ENCODE measurements around the gene EBF3. TPM values are rescaled to one million over a fixed set of nuclear protein-coding genes. Genes with fewer than 3 reads are reported as not detected.

The EBF3 gene
- total RNA-seq, 4 donors from 2014 or later, result 0.77 to 10.7 (median 6.0) TPM

DNA sequence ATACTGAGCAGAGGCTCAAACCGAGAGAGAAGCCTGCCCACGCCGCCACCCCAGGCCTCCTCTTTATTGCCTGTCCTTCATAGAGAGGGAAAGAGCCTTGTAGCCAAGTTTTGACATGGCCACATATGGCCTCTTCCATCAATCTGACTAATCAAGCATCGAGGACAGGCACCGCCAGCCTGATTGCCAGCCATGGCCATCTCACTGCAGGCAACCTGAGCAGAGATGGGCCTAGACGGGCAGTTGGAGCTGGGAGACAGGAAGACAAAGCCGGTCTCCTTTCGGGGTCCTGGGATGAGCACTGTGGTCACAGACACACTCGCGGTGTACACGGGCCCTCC lies 67.2 kb downstream of the EBF3 start:
- Histone ChIP-seq H3K27me3 (no peaks in the 10 kb centered on the region), H3K27ac (no peak overlapping the region), H3K9me3 (no peaks in the 10 kb centered on the region), H3K4me3 (no peak overlapping the region), H3K4me1 (no peaks in the 10 kb centered on the region), H3K36me3 (no peaks in the 10 kb centered on the region)
- no peak for DNase-seq
- intact Hi-C loops (cut with DNase I; ENCODE audit: low total_unique reads), result no loop called here
- TF ChIP-seq POLR2A (IDR thresholded peaks at IDR 0.05), result no peak
- TF ChIP-seq CTCF (IDR thresholded peaks at IDR 0.05), result no peak

GRCh38 chr10:129896136-129896859 lies 67.8 kb downstream of the EBF3 start:
- no peaks in the 10 kb centered on the region for H3K27me3 ChIP-seq

GRCh38 chr10:129895811-129896135 lies 68.3 kb downstream of the EBF3 start:
- Histone ChIP-seq H3K9me3 (no peaks in the 10 kb centered on the region), H3K27me3 (no peaks in the 10 kb centered on the region), H3K36me3 (no peaks in the 10 kb centered on the region), H3K27ac (no peak overlapping the region), H3K4me1 (no peaks in the 10 kb centered on the region), H3K4me3 (no peak overlapping the region)
- intact Hi-C loops (cut with DNase I; ENCODE audit: low total_unique reads), result no loop called here
- no peak for DNase-seq
- no peak for TF ChIP-seq POLR2A (IDR thresholded peaks at IDR 0.05)
- no peak for TF ChIP-seq CTCF (IDR thresholded peaks at IDR 0.05)

More at GRCh38 chr10:129896136-129896859, 67.8 kb downstream of the EBF3 start:
- intact Hi-C loops (cut with DNase I; ENCODE audit: low total_unique reads), result no loop called here
- no peaks in the 10 kb centered on the region for H3K36me3 ChIP-seq
- no peaks in the 10 kb centered on the region for H3K4me1 ChIP-seq
- no peaks in the 10 kb centered on the region for H3K9me3 ChIP-seq
- no peak for DNase-seq
- no peak overlapping the region for H3K27ac ChIP-seq
- TF ChIP-seq CTCF (IDR thresholded peaks at IDR 0.05), result no peak
- TF ChIP-seq POLR2A (IDR thresholded peaks at IDR 0.05), result no peak
- no peak overlapping the region for H3K4me3 ChIP-seq

GRCh38 chr10:129894698-129895097 lies 69.4 kb downstream of the EBF3 start:
- TF ChIP-seq POLR2A (IDR thresholded peaks at IDR 0.05) (no peak), CTCF (IDR thresholded peaks at IDR 0.05) (no peak)
- no peak for DNase-seq
- Histone ChIP-seq H3K27me3 (no peaks in the 10 kb centered on the region), H3K4me3 (no peak overlapping the region), H3K36me3 (no peaks in the 10 kb centered on the region), H3K4me1 (no peaks in the 10 kb centered on the region), H3K9me3 (no peaks in the 10 kb centered on the region), H3K27ac (no peak overlapping the region)
- intact Hi-C loops (cut with DNase I; ENCODE audit: low total_unique reads), result no loop called here

DNA sequence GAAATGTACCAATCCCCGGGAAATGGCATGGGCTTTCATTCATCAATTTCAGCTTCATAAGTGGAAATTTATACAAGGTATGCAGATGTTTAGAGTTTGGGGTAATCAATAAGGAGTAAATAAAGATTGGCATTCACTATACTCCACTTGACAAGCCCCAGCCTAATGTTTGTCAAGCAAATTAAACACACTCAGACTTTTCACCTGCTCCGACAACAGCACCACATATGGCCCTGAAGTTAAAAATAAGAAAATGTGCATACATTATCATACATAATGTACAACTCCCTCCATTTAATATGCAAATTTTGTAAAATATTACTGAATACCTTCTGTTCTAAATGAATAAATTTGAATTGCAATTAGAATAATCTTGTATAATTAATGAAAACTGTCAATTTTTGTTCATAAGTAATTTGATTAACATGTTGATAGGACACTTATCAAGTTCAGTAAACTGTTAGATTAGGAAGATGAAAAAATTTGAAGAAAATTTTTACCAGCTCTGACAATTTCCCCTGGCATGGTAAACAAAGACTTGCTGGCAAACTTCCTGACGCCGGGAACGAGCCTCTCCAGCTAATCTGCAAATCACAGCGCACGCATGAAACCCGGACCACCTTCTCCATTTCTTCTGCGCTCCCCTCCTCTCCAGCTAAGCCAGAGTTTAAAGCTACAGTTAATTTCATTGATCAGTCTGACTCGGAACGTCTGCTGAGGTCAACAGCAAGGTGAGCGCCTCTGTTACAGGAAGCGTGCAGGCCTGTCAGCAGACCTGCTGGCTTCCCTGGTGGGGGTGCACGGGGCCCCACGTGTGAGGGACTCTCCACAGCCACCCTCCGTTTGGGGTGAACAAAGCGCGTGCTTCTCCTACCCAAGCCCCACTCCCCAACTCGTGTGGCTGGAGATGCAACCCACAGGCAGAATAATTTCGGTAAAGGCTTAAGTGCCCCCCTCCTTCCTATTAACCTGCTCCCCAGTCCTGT lies 70.7 kb downstream of the EBF3 start:
- TF ChIP-seq CTCF (IDR thresholded peaks at IDR 0.05) (no peak), POLR2A (IDR thresholded peaks at IDR 0.05) (no peak)
- Histone ChIP-seq H3K4me3 (no peak overlapping the region), H3K27ac (no peak overlapping the region), H3K36me3 (no peaks in the 10 kb centered on the region), H3K9me3 (no peaks in the 10 kb centered on the region), H3K27me3 (no peaks in the 10 kb centered on the region), H3K4me1 (no peaks in the 10 kb centered on the region)
- no peak for DNase-seq
- intact Hi-C loops (cut with DNase I; ENCODE audit: low total_unique reads), result no loop called here
